Adrenal gland (tissue), 12 donors: Measurements from ENCODE around the gene MRPS26. TPM values are rescaled to one million over a fixed set of nuclear protein-coding genes. Genes with fewer than 3 reads are reported as not detected.

Experiments
- DNase-seq, 7 donors: peaks; one replicate each; pipeline ENCODE4 v3.0.0-alpha.2; 2019 to 2020
- H3K27ac ChIP-seq, 5 donors: fragments of 200-600 bp; sonication (generic) in 4 of 5; 1 replicate in 3 of 5; 2 replicates in 2 of 5; pipeline versions ENCODE4 v1.5.1 to v1.8.0; 2016 to 2020; ENCODE audit warnings: mild to moderate bottlenecking in 1 of 5
- H3K27me3 ChIP-seq: fragments of 200-600 bp; 2 replicates; pipeline ENCODE4 v1.8.0; 2021
- H3K36me3 ChIP-seq, 2 donors: fragments of 200-600 bp; replicated peaks in 1 of 2; 1 replicate in 1 of 2; 2 replicates in 1 of 2; pipeline versions ENCODE4 v1.5.1 to v1.8.0; 2018 to 2022
- H3K4me1 ChIP-seq, 2 donors: fragments of 200-600 bp; replicated peaks in 1 of 2; 1 replicate in 1 of 2; 2 replicates in 1 of 2; pipeline versions ENCODE4 v1.5.1 to v1.8.0; 2018 to 2021
- H3K4me3 ChIP-seq, 4 donors: fragments of 200-600 bp; sonication (generic) in 3 of 4; one replicate each; pipeline ENCODE4 v1.5.1; 2016 to 2018
- H3K9me3 ChIP-seq, 3 donors: fragments of 200-600 bp; sonication (generic) in 1 of 3; replicated peaks in 1 of 3; 1 replicate in 2 of 3; 2 replicates in 1 of 3; pipeline versions ENCODE4 v1.5.1 to v1.8.0; 2016 to 2021
- CTCF ChIP-seq, 6 experiments: fragments of 450-650 bp in 4 of 6; fragments of 200-600 bp in 2 of 6; sonication (generic) in 1 of 6; IDR thresholded peaks; 1 replicate in 5 of 6; 2 replicates in 1 of 6; pipeline versions ENCODE4 v1.5.1 to v1.8.0; 2016 to 2021; ENCODE audit warnings: antibody characterized with exemption in 6 of 6, mild to moderate bottlenecking in 2 of 6, moderate library complexity in 1 of 6
- POLR2A ChIP-seq, 2 donors: fragments of 450-650 bp; IDR thresholded peaks; one replicate each; pipeline ENCODE4 v1.6.1; 2017; ENCODE audit warnings: antibody characterized with exemption in 2 of 2, mild to moderate bottlenecking in 2 of 2, moderate library complexity in 1 of 2
- WGBS, 4 donors: extraction: QIAGEN DNeasy Blood & Tissue Kit in 2 of 4; methylation state at CpG; one replicate each; pipeline versions ENCODE4 v1.1.5 to v1.1.7; 2013 to 2017; 5-methylcytosine and 5-hydroxymethylcytosine counted together
- intact Hi-C, 2 donors: fragments of 100-400 bp; cut with DNase I; formaldehyde crosslinking; loops; one replicate each; pipeline versions ENCODE4 v1.14.1 to v1.15.0; 2022 to 2023
- polyA plus RNA-seq, 3 donors: library from polyadenylated mRNA; stranded (reverse); fragments of 200-250 nt in 2 of 3; fragments of 350-450 nt in 1 of 3; fragmentation: Illumina TruSeq in 1 of 3; extraction: RNeasy Lipid Tissue Mini Kit (QIAGEN cat#74804) in 1 of 3; gene quantifications; one replicate each; pipeline ENCODE4 v1.2.3, GENCODE V29; 2013 to 2014
- total RNA-seq, 9 donors: library from RNA; depleted of rRNA in 4 of 9; stranded (reverse); fragments of >200 nt in 4 of 9; fragments of 120-200 nt in 1 of 9; fragmentation: NEBNext Ultra II Directional in 1 of 9; extraction: Animal tissue kit (Norgen Biotek cat#: 25700) in 1 of 9; gene quantifications; one replicate each; pipeline versions ENCODE4 v1.1.0 to v1.2.4, GENCODE V29; 2013 to 2023
- donor health status: healthy with polysubstance abuse.
- donor health status: Bipolar disorder and iron deficiency.
- donor health status: DM: yes; HTN: yes; CAD: no.
- donor health status: DM: no; HTN: no; CAD: no.
- donor health status: DM: no; HTN: no; CAD: no.
- donor health status: DM: yes; HTN: yes; CAD: no.

The MRPS26 gene
- total and polyA plus RNA-seq, 12 donors = 27.9 to 145 (median 84.0) TPM

- TF ChIP-seq POLR2A (IDR thresholded peaks at IDR 0.05) (no peak), CTCF (IDR thresholded peaks at IDR 0.05) (no peak)
- Histone ChIP-seq H3K27ac (no peak overlapping the region), H3K4me1 (no peaks in the 10 kb centered on the region), H3K9me3 (no peaks in the 10 kb centered on the region), H3K36me3 (peaks cover 0 to 39% of the 10 kb centered on the region in 2 donors), H3K4me3 (no peak overlapping the region), H3K27me3 (no peaks in the 10 kb centered on the region)
- intact Hi-C loops = no loop called here
- DNase-seq = no peak
- WGBS, 4 donors = 75 to 86% (median 82%) methylated on average over 2 of the region's 2 CpGs
These were observed 42.4 kb upstream of the MRPS26 start for GRCh38 chr20:3003416-3003815.

GRCh38 chr20:3010985-3011723 is 34.7 kb upstream of the MRPS26 start:
- no peak overlapping the region for H3K27ac ChIP-seq
- no peak overlapping the region for H3K4me3 ChIP-seq
- WGBS, 4 donors = 53 to 87% (median 63%) methylated on average over 1 of the region's 1 CpG
- H3K9me3 ChIP-seq = no peaks in the 10 kb centered on the region
- no peak for DNase-seq
- no peaks in the 10 kb centered on the region for H3K4me1 ChIP-seq
- H3K27me3 ChIP-seq = no peaks in the 10 kb centered on the region
- intact Hi-C loops = no loop called here
- H3K36me3 ChIP-seq = peaks cover 0 to 20% of the 10 kb centered on the region in 2 donors
- TF ChIP-seq CTCF (IDR thresholded peaks at IDR 0.05) (no peak), POLR2A (IDR thresholded peaks at IDR 0.05) (no peak)

GRCh38 chr20:3011752-3012151 is 34.1 kb upstream of the MRPS26 start:
- no peak for TF ChIP-seq POLR2A (IDR thresholded peaks at IDR 0.05)
- TF ChIP-seq CTCF (IDR thresholded peaks at IDR 0.05) = no peak
- DNase-seq = no peak
- WGBS, 4 donors = 92 to 100% (median 93%) methylated on average over 3 of the region's 3 CpGs
- H3K27ac ChIP-seq = no peak overlapping the region
- no peak overlapping the region for H3K4me3 ChIP-seq
- H3K27me3 ChIP-seq = no peaks in the 10 kb centered on the region
- H3K36me3 ChIP-seq = peaks cover 0 to 14% of the 10 kb centered on the region in 2 donors
- no peaks in the 10 kb centered on the region for H3K9me3 ChIP-seq
- intact Hi-C loops = no loop called here
- no peaks in the 10 kb centered on the region for H3K4me1 ChIP-seq

GRCh38 chr20:3013771-3014170 is 32.1 kb upstream of the MRPS26 start:
- no peaks in the 10 kb centered on the region for H3K27me3 ChIP-seq
- peaks cover 0 to 5% of the 10 kb centered on the region in 2 donors for H3K36me3 ChIP-seq
- H3K9me3 ChIP-seq = no peaks in the 10 kb centered on the region
- no peaks in the 10 kb centered on the region for H3K4me1 ChIP-seq
- H3K27ac ChIP-seq = no peak overlapping the region
- peak in 1 of 7 donors; percentile 15 for DNase-seq
- intact Hi-C loops = no loop called here
- 96 to 100% (median 97%) methylated on average over 5 of the region's 5 CpGs for WGBS, 4 donors
- H3K4me3 ChIP-seq = no peak overlapping the region
- TF ChIP-seq POLR2A (IDR thresholded peaks at IDR 0.05) = no peak
- TF ChIP-seq CTCF (IDR thresholded peaks at IDR 0.05) = no peak
